Transverse colon (tissue), 3 donors: Measurements from ENCODE around the gene IL18R1.

Source experiments
- POLR2A ChIP-seq: fragments of 450-650 bp; IDR thresholded peaks from one replicate; pipeline ENCODE4 v1.6.1; 2016; ENCODE audit warnings: antibody characterized with exemption, mild to moderate bottlenecking, moderate library complexity
- TF ChIP-seq, protein P1 (sequence below), 5 experiments: fragments of 200-600 bp in 3 of 5; fragments of 450-650 bp in 2 of 5; sonication (generic) in 3 of 5; IDR thresholded peaks; 1 replicate in 2 of 5; 2 replicates in 3 of 5; pipeline ENCODE4 v1.5.1; 2016 to 2017; ENCODE audit warnings: antibody characterized with exemption in 5 of 5, inconsistent platforms in 3 of 5, mild to moderate bottlenecking in 2 of 5, moderate library complexity in 1 of 5

GRCh38 chr2:102317715-102318114, 37.9 kb upstream of the IL18R1 start:
- no peak for TF ChIP-seq POLR2A
- TF ChIP-seq, protein P1, sequence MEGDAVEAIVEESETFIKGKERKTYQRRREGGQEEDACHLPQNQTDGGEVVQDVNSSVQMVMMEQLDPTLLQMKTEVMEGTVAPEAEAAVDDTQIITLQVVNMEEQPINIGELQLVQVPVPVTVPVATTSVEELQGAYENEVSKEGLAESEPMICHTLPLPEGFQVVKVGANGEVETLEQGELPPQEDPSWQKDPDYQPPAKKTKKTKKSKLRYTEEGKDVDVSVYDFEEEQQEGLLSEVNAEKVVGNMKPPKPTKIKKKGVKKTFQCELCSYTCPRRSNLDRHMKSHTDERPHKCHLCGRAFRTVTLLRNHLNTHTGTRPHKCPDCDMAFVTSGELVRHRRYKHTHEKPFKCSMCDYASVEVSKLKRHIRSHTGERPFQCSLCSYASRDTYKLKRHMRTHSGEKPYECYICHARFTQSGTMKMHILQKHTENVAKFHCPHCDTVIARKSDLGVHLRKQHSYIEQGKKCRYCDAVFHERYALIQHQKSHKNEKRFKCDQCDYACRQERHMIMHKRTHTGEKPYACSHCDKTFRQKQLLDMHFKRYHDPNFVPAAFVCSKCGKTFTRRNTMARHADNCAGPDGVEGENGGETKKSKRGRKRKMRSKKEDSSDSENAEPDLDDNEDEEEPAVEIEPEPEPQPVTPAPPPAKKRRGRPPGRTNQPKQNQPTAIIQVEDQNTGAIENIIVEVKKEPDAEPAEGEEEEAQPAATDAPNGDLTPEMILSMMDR (IDR thresholded peaks at IDR 0.05): no peak
